ENCODE measurements around the gene KRT31.
"Not testable (repeated sequence)": the region's sequence is repeated elsewhere in the genome, so short reads cannot be mapped to it uniquely, and the experiment has no call there.

KRT31 gene

GRCh38 chr17:41396996-41397660 is at the start of gene KRT31:
TSS of gene KRT31 (minus strand) at chr17:41397608. CDS start at chr17:41397539, 69 bp downstream.
- DNase-seq (ENCODE audit: low spot score) = no peak

GRCh38 chr17:41446806-41447205 is 49.4 kb upstream of the KRT31 start:
- DNase-seq (ENCODE audit: low spot score) = no peak

GRCh38 chr17:41444640-41445039 is 47.2 kb upstream of the KRT31 start:
- no peak for DNase-seq (ENCODE audit: low spot score)

- DNase-seq (ENCODE audit: low spot score) = no peak
These were observed 46.8 kb upstream of the KRT31 start for GRCh38 chr17:41444186-41444585.

- no peak for DNase-seq (ENCODE audit: low spot score)
These were observed 45.3 kb upstream of the KRT31 start for GRCh38 chr17:41442739-41443138.

- no peak for DNase-seq (ENCODE audit: low spot score)
These were observed 43.2 kb upstream of the KRT31 start, which contains the start of gene KRT38 for GRCh38 chr17:41440531-41441033. TSS of gene KRT38 (minus strand) at chr17:41440983. CDS start at chr17:41440921, 62 bp downstream.

GRCh38 chr17:41439375-41439774 is 42.0 kb upstream of the KRT31 start:
- DNase-seq (ENCODE audit: low spot score) = no peak

- no peak for DNase-seq (ENCODE audit: low spot score)
These were observed 40.4 kb upstream of the KRT31 start for GRCh38 chr17:41437769-41438168.

GRCh38 chr17:41437254-41437653 is 39.8 kb upstream of the KRT31 start:
- DNase-seq (ENCODE audit: low spot score) = no peak

- DNase-seq (ENCODE audit: low spot score) = no peak
These were observed 37.0 kb upstream of the KRT31 start for GRCh38 chr17:41434415-41434814.

- DNase-seq (ENCODE audit: low spot score) = no peak
These were observed 36.6 kb upstream of the KRT31 start for GRCh38 chr17:41434005-41434404.

- DNase-seq (ENCODE audit: low spot score) = no peak
These were observed 36.2 kb upstream of the KRT31 start for GRCh38 chr17:41433586-41433985.

- not testable (repeated sequence) for DNase-seq (ENCODE audit: low spot score)
These were observed 33.0 kb upstream of the KRT31 start for GRCh38 chr17:41430376-41430775.

GRCh38 chr17:41429667-41430066 is 32.3 kb upstream of the KRT31 start:
- DNase-seq (ENCODE audit: low spot score) = no peak

GRCh38 chr17:41428591-41429291 is 31.3 kb upstream of the KRT31 start:
- DNase-seq (ENCODE audit: low spot score) = no peak

GRCh38 chr17:41424111-41424635 is 26.8 kb upstream of the KRT31 start, which contains the start of gene KRT37:
TSS of gene KRT37 (minus strand) at chr17:41424585. CDS start at chr17:41424523, 62 bp downstream.
- DNase-seq (ENCODE audit: low spot score) = no peak

- not testable (repeated sequence) for DNase-seq (ENCODE audit: low spot score)
These were observed 25.2 kb upstream of the KRT31 start for GRCh38 chr17:41422586-41422985.

GRCh38 chr17:41421617-41422016 is 24.2 kb upstream of the KRT31 start:
- no peak for DNase-seq (ENCODE audit: low spot score)

GRCh38 chr17:41421116-41421515 is 23.7 kb upstream of the KRT31 start:
- DNase-seq (ENCODE audit: low spot score) = no peak

- no peak for DNase-seq (ENCODE audit: low spot score)
These were observed 22.7 kb upstream of the KRT31 start for GRCh38 chr17:41420134-41420533.

- DNase-seq (ENCODE audit: low spot score) = no peak
These were observed 22.3 kb upstream of the KRT31 start for GRCh38 chr17:41419716-41420115.

- no peak for DNase-seq (ENCODE audit: low spot score)
These were observed 20.9 kb upstream of the KRT31 start for GRCh38 chr17:41418116-41418860.

Measured in pons (tissue), 1 donor.